IMR-90 (cell line): ENCODE measurements around the gene SOBP.

Experiments used
- CEBPB ChIP-seq: IDR thresholded peaks from 2 replicates; pipeline ENCODE4 v1.6.1; 2012; ENCODE audit warnings: low read depth, low read length, improper control_type of control experiment
- CTCF ChIP-seq: conservative IDR thresholded peaks from 2 replicates; pipeline ENCODE4 v1.5.1; 2012; ENCODE audit warnings: mild to moderate bottlenecking, low read depth, low read length, improper control_type of control experiment
- MAZ ChIP-seq: IDR thresholded peaks from 2 replicates; pipeline ENCODE4 v1.6.1; 2012; ENCODE audit warnings: low read depth, mild to moderate bottlenecking, low read length, improper control_type of control experiment, moderate library complexity, borderline replicate concordance
- MXI1 ChIP-seq: IDR thresholded peaks from 2 replicates; pipeline ENCODE4 v1.6.1; 2012; ENCODE audit warnings: low read depth, mild to moderate bottlenecking, low read length, moderate library complexity, borderline replicate concordance
- POLR2A ChIP-seq: IDR thresholded peaks from 2 replicates; pipeline ENCODE4 v1.6.1; 2012; ENCODE audit warnings: mild to moderate bottlenecking, low read depth, low read length
- RFX5 ChIP-seq: IDR thresholded peaks from 2 replicates; pipeline ENCODE4 v1.8.0; 2012; ENCODE audit warnings: low read depth, mild to moderate bottlenecking, low read length, moderate library complexity
- TF ChIP-seq, protein P1 (sequence below): fragments of 150-350 bp; IDR thresholded peaks from 2 replicates; pipeline ENCODE4 v1.6.1; 2016; ENCODE audit warnings: low read depth, mild to moderate bottlenecking, low read length, moderate library complexity, borderline replicate concordance
- TF ChIP-seq, protein P2 (sequence below): fragments of 150-350 bp; IDR thresholded peaks from 2 replicates; pipeline ENCODE4 v1.6.1; 2017; ENCODE audit warnings: mild to moderate bottlenecking, antibody characterized with exemption, low read length, low read depth

- TF ChIP-seq POLR2A, result no peak
- TF ChIP-seq, protein P1, sequence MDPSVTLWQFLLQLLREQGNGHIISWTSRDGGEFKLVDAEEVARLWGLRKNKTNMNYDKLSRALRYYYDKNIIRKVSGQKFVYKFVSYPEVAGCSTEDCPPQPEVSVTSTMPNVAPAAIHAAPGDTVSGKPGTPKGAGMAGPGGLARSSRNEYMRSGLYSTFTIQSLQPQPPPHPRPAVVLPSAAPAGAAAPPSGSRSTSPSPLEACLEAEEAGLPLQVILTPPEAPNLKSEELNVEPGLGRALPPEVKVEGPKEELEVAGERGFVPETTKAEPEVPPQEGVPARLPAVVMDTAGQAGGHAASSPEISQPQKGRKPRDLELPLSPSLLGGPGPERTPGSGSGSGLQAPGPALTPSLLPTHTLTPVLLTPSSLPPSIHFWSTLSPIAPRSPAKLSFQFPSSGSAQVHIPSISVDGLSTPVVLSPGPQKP, result no peak
- no peak for TF ChIP-seq CTCF
- TF ChIP-seq, protein P2, sequence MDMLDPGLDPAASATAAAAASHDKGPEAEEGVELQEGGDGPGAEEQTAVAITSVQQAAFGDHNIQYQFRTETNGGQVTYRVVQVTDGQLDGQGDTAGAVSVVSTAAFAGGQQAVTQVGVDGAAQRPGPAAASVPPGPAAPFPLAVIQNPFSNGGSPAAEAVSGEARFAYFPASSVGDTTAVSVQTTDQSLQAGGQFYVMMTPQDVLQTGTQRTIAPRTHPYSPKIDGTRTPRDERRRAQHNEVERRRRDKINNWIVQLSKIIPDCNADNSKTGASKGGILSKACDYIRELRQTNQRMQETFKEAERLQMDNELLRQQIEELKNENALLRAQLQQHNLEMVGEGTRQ, result no peak
- no peak for TF ChIP-seq CEBPB
- TF ChIP-seq MAZ, result no peak
- TF ChIP-seq MXI1, result no peak
- no peak for TF ChIP-seq RFX5
These were observed 57.5 kb downstream of the SOBP start for GRCh38 chr6:107547451-107547840.
